SK-N-SH treated with all-trans-retinoic acid at 6 μM for 48 hours (cell line): Measurements from ENCODE around the gene PDS5B.

Experiments used
- ATAC-seq: fragments of 200-7000 bp; cut with Tn5 transposase; 3 replicates; pipeline ENCODE4 v1.9.1; 2020; ENCODE audit warnings: mild to moderate bottlenecking, moderate library complexity
- ARNTL ChIP-seq: fragments of 450-650 bp; formaldehyde crosslinking; IDR thresholded peaks from 2 replicates; pipeline ENCODE4 v1.5.0; 2020; ENCODE audit warnings: low read depth, mild to moderate bottlenecking, moderate library complexity, borderline replicate concordance
- BACH2 ChIP-seq: fragments of 250-450 bp; sonication (Bioruptor Pico); IDR thresholded peaks from 2 replicates; pipeline ENCODE4 v1.9.0; 2021; ENCODE audit warnings: mild to moderate bottlenecking, borderline replicate concordance
- CREB5 ChIP-seq: fragments of 250-450 bp; sonication (Bioruptor Pico); IDR thresholded peaks from 2 replicates; pipeline ENCODE4 v1.5.1; 2020; ENCODE audit warnings: low read depth, mild to moderate bottlenecking, moderate library complexity
- CSDC2 ChIP-seq: fragments of 250-450 bp; sonication (Bioruptor Pico); IDR thresholded peaks from 2 replicates; pipeline ENCODE4 v1.5.0; 2020; ENCODE audit warnings: mild to moderate bottlenecking, moderate library complexity
- CSRNP3 ChIP-seq: fragments of 250-450 bp; sonication (Bioruptor Pico); IDR thresholded peaks from 2 replicates; pipeline ENCODE4 v1.5.1; 2021; ENCODE audit warnings: mild to moderate bottlenecking, moderate library complexity
- ESRRG ChIP-seq: fragments of 250-450 bp; sonication (Bioruptor Pico); IDR thresholded peaks from 2 replicates; pipeline ENCODE4 v1.6.1; 2021; ENCODE audit warnings: mild to moderate bottlenecking
- GLIS3 ChIP-seq: fragments of 250-450 bp; sonication (Bioruptor Pico); IDR thresholded peaks from 2 replicates; pipeline ENCODE4 v1.5.0; 2020; ENCODE audit warnings: mild to moderate bottlenecking, moderate library complexity
- ISL1 ChIP-seq: fragments of 250-450 bp; sonication (Bioruptor Pico); IDR thresholded peaks from 2 replicates; pipeline ENCODE4 v2.1.2; 2022; ENCODE audit warnings: mild to moderate bottlenecking, moderate library complexity
- OSR1 ChIP-seq: fragments of 250-450 bp; sonication (Bioruptor Pico); IDR thresholded peaks from 2 replicates; pipeline ENCODE4 v1.8.0; 2022; ENCODE audit warnings: moderate library complexity, mild to moderate bottlenecking, inconsistent platforms
- PATZ1 ChIP-seq: fragments of 250-450 bp; sonication (Bioruptor Pico); IDR thresholded peaks from 2 replicates; pipeline ENCODE4 v1.8.0; 2020; ENCODE audit warnings: mild to moderate bottlenecking, moderate library complexity, borderline replicate concordance
- POU6F1 ChIP-seq: fragments of 250-450 bp; sonication (Bioruptor Pico); IDR thresholded peaks from 2 replicates; pipeline ENCODE4 v1.8.0; 2021; ENCODE audit warnings: low read depth, mild to moderate bottlenecking, moderate library complexity, borderline replicate concordance
- PPARA ChIP-seq: fragments of 250-450 bp; sonication (Bioruptor Pico); IDR thresholded peaks from 2 replicates; pipeline ENCODE4 v1.5.0; 2020; ENCODE audit warnings: mild to moderate bottlenecking, borderline replicate concordance
- RARB ChIP-seq: fragments of 250-450 bp; sonication (Bioruptor Pico); IDR thresholded peaks from 2 replicates; pipeline ENCODE4 v1.8.0; 2021; ENCODE audit warnings: mild to moderate bottlenecking, moderate library complexity
- SNAI2 ChIP-seq: fragments of 250-450 bp; sonication (Bioruptor Pico); IDR thresholded peaks from 2 replicates; pipeline ENCODE4 v1.5.0; 2020; ENCODE audit warnings: mild to moderate bottlenecking, moderate library complexity
- TCF4 ChIP-seq: fragments of 250-450 bp; sonication (Bioruptor Pico); IDR thresholded peaks from 2 replicates; pipeline ENCODE4 v1.8.0; 2021; ENCODE audit warnings: mild to moderate bottlenecking, moderate library complexity, borderline replicate concordance
- TOX ChIP-seq: fragments of 250-450 bp; sonication (Bioruptor Pico); IDR thresholded peaks from 2 replicates; pipeline ENCODE4 v1.8.0; 2021; ENCODE audit warnings: mild to moderate bottlenecking, moderate library complexity, borderline replicate concordance
- ZFP3 ChIP-seq: fragments of 250-450 bp; sonication (Bioruptor Pico); IDR thresholded peaks from 2 replicates; pipeline ENCODE4 v1.5.0; 2020; ENCODE audit warnings: mild to moderate bottlenecking, moderate library complexity
- ZFP30 ChIP-seq: fragments of 450-650 bp; formaldehyde crosslinking; IDR thresholded peaks from 2 replicates; pipeline ENCODE4 v1.5.0; 2022; ENCODE audit warnings: mild to moderate bottlenecking, moderate library complexity
- ZNF565 ChIP-seq: fragments of 450-650 bp; formaldehyde crosslinking; conservative IDR thresholded peaks from 2 replicates; pipeline ENCODE4 v1.5.0; 2020; ENCODE audit warnings: low read depth, mild to moderate bottlenecking, moderate library complexity
- ZNF70 ChIP-seq: fragments of 450-650 bp; formaldehyde crosslinking; IDR thresholded peaks from 2 replicates; pipeline ENCODE4 v1.5.0; 2020; ENCODE audit warnings: mild to moderate bottlenecking, moderate library complexity
- ZNF8 ChIP-seq: fragments of 450-650 bp; formaldehyde crosslinking; IDR thresholded peaks from 2 replicates; pipeline ENCODE4 v1.5.0; 2020; ENCODE audit warnings: mild to moderate bottlenecking, moderate library complexity

The PDS5B gene

GRCh38 chr13:32545083-32545482, 41.2 kb upstream of the PDS5B start:
- TF ChIP-seq RARB (no peak), CSDC2 (CRISPR knock-in tag) (no peak), ESRRG (CRISPR knock-in tag) (no peak), SNAI2 (no peak), PATZ1 (CRISPR knock-in tag) (no peak), PPARA (CRISPR knock-in tag) (no peak), ZFP3 (CRISPR knock-in tag) (no peak), ZFP30 (CRISPR knock-in tag) (no peak), ZNF8 (CRISPR knock-in tag) (no peak), OSR1 (CRISPR knock-in tag) (no peak)
- TF ChIP-seq, all 23 proteins: peak for 0
- no peak for ATAC-seq

- TF ChIP-seq ZNF70 (CRISPR knock-in tag) (no peak), ESRRG (CRISPR knock-in tag) (no peak), ARNTL (CRISPR knock-in tag) (no peak), ISL1 (no peak)
- no peak for ATAC-seq
Measured at GRCh38 chr13:32548837-32549236, 37.4 kb upstream of the PDS5B start.

- TF ChIP-seq TOX (no peak), GLIS3 (no peak), RARB (no peak), ZNF70 (CRISPR knock-in tag) (no peak), CSDC2 (CRISPR knock-in tag) (no peak), CREB5 (CRISPR knock-in tag) (no peak), ZNF565 (CRISPR knock-in tag) (no peak), BACH2 (CRISPR knock-in tag) (no peak), CSRNP3 (CRISPR knock-in tag) (no peak), ZNF8 (CRISPR knock-in tag) (no peak), OSR1 (CRISPR knock-in tag) (no peak), PATZ1 (CRISPR knock-in tag) (no peak)
- no peak for ATAC-seq
Measured at GRCh38 chr13:32549788-32550187, 36.5 kb upstream of the PDS5B start.

GRCh38 chr13:32553720-32554119, 32.5 kb upstream of the PDS5B start:
- no peak for ATAC-seq
- no peak for TF ChIP-seq ZFP30 (CRISPR knock-in tag)
- no peak for TF ChIP-seq POU6F1 (CRISPR knock-in tag)
- no peak for TF ChIP-seq RARB
- TF ChIP-seq TCF4 (CRISPR knock-in tag) = no peak
- TF ChIP-seq CREB5 (CRISPR knock-in tag) = no peak
- no peak for TF ChIP-seq PPARA (CRISPR knock-in tag)
- TF ChIP-seq BACH2 (CRISPR knock-in tag) = no peak
